Osteoblast (primary cell): ENCODE data around the gene HOXC9. TPM values are rescaled to one million over a fixed set of nuclear protein-coding genes. Genes with fewer than 3 reads are reported as not detected.

Source experiments
- DNase-seq: peaks from one replicate; pipeline ENCODE4 v3.0.0; 2011; ENCODE audit warnings: low spot score, mixed read lengths; ENCODE audit not compliant: insufficient read length; ENCODE audit errors: missing footprints
- H2AFZ ChIP-seq: 2 replicates; pipeline ENCODE4 v1.6.0; 2011; ENCODE audit warnings: mild to moderate bottlenecking, low read length
- H3K27ac ChIP-seq: 2 replicates; pipeline ENCODE4 v1.5.1; 2011; ENCODE audit warnings: mild to moderate bottlenecking, low read depth, low read length, moderate library complexity
- H3K27me3 ChIP-seq: 2 replicates; pipeline ENCODE4 v1.6.0; 2012; ENCODE audit warnings: mild to moderate bottlenecking, control low read depth, inconsistent platforms, low read length, moderate library complexity; ENCODE audit not compliant: insufficient read depth
- H3K36me3 ChIP-seq: 2 replicates; pipeline ENCODE4 v1.5.1; 2011; ENCODE audit warnings: mild to moderate bottlenecking, low read length, control low read depth, moderate library complexity; ENCODE audit not compliant: insufficient read depth
- H3K4me1 ChIP-seq: 2 replicates; pipeline ENCODE4 v1.5.1; 2011; ENCODE audit warnings: mild to moderate bottlenecking, low read length, control low read depth, moderate library complexity; ENCODE audit not compliant: insufficient read depth
- H3K4me2 ChIP-seq: 2 replicates; pipeline ENCODE4 v1.6.0; 2011; ENCODE audit warnings: mild to moderate bottlenecking, low read length; ENCODE audit not compliant: insufficient read depth
- H3K4me3 ChIP-seq: fragments of 200-600 bp; sonication (generic); 3 replicates; pipeline ENCODE4 v1.5.1; 2012; ENCODE audit warnings: mild to moderate bottlenecking, low read length, inconsistent platforms; ENCODE audit not compliant: insufficient read depth
- H3K79me2 ChIP-seq: 2 replicates; pipeline ENCODE4 v1.6.0; 2012; ENCODE audit warnings: mild to moderate bottlenecking, low read length, control low read depth, inconsistent platforms; ENCODE audit not compliant: insufficient read depth
- H3K9me3 ChIP-seq: 2 replicates; pipeline ENCODE4 v1.5.1; 2011; ENCODE audit warnings: low read depth, low read length, control low read depth
- H4K20me1 ChIP-seq: 2 replicates; pipeline ENCODE4 v1.6.0; 2012; ENCODE audit warnings: mild to moderate bottlenecking, low read length, control low read depth; ENCODE audit not compliant: insufficient read depth
- CTCF ChIP-seq: IDR thresholded peaks from 2 replicates; pipeline ENCODE4 v1.5.1; 2011; ENCODE audit warnings: mild to moderate bottlenecking, low read depth, low read length, moderate library complexity; ENCODE audit errors: extremely low read depth
- total RNA-seq: library from RNA; depleted of rRNA; stranded (reverse); fragments of >200 nt; gene quantifications from 2 replicates; pipeline ENCODE4 v1.2.3, GENCODE V29; 2012

HOXC9 gene
- total RNA-seq, 1 donor = 11.6 TPM

GRCh38 chr12:53966385-53967133, 33.4 kb upstream of the HOXC9 start:
- no peak for DNase-seq

GRCh38 chr12:53967421-53967925, 32.5 kb upstream of the HOXC9 start:
- Histone ChIP-seq H3K4me3 (peak overlapping the region; percentile 16), H3K27ac (no peak overlapping the region), H2AFZ (no peak overlapping the region), H3K36me3 (no peaks in the 10 kb centered on the region), H3K4me2 (peak overlapping the region; percentile 45), H3K27me3 (peaks cover 57% of the 10 kb centered on the region), H3K4me1 (peaks cover 2% of the 10 kb centered on the region), H3K9me3 (no peaks in the 10 kb centered on the region), H4K20me1 (no peaks in the 10 kb centered on the region), H3K79me2 (no peaks in the 10 kb centered on the region)
- DNase-seq = no peak
- no peak for TF ChIP-seq CTCF

More at GRCh38 chr12:53966385-53967133, 33.4 kb upstream of the HOXC9 start:
- no peak for TF ChIP-seq CTCF
- H3K36me3 ChIP-seq = no peaks in the 10 kb centered on the region
- H4K20me1 ChIP-seq = no peaks in the 10 kb centered on the region
- peak overlapping the region; percentile 71 for H3K4me2 ChIP-seq
- no peaks in the 10 kb centered on the region for H3K4me1 ChIP-seq
- peaks cover 57% of the 10 kb centered on the region for H3K27me3 ChIP-seq
- no peaks in the 10 kb centered on the region for H3K79me2 ChIP-seq
- no peak overlapping the region for H3K27ac ChIP-seq
- peak overlapping the region; percentile 70 for H2AFZ ChIP-seq
- peak overlapping the region; percentile 64 for H3K4me3 ChIP-seq
- no peaks in the 10 kb centered on the region for H3K9me3 ChIP-seq

- Histone ChIP-seq H3K36me3 (no peaks in the 10 kb centered on the region), H3K4me3 (no peak overlapping the region), H3K4me2 (no peak overlapping the region), H4K20me1 (no peaks in the 10 kb centered on the region), H2AFZ (no peak overlapping the region), H3K4me1 (peaks cover 9% of the 10 kb centered on the region), H3K9me3 (no peaks in the 10 kb centered on the region), H3K27ac (no peak overlapping the region), H3K79me2 (no peaks in the 10 kb centered on the region), H3K27me3 (peaks cover 51% of the 10 kb centered on the region)
- no peak for TF ChIP-seq CTCF
- no peak for DNase-seq
These were observed 31.5 kb upstream of the HOXC9 start for GRCh38 chr12:53968214-53969127.
